ENCODE results near the gene ANXA11.
A peak's percentile ranks its signal among the peaks of the same experiment; 100 is the strongest.

ANXA11 gene

DNA sequence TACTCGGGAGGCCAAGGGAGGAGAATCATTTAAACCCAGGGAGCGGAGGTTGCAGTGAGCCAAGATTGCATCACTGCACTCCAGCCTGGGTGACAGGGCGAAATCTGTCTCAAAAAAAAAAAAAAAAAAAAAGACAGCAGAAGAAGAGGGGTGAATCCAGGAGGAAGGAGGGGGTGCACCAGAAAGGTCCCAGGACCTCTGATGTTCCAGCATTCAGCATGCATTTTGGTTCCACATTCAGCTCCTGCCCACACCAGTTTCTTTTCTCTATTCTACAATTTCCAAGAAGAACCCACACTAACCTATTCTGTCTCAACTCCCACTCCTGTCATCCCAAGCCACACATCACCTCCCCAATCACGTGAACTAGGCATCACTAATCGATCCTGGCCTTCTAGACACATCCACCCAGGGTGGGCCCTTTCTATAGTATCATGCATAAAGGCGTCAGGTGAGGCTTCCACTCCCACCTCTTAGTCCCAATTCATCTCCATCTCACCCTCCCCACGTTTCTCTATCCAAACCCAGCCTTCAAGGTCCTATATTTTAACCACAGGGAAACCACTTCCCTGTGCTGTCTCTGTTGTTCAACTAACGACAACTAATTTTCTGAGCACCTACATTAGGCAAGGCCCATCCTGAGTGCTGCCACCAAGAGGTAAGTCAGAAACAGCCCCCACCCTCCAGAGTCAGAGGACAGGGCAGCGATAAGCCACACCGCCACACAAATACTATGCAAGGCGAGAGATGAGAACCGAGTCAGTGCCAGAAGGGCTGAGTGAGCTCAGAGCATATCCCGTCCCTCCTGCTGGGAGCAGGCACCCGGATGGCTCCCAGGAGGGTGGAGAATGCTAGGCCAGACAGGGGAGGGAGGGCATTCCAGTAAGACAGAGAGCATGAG lies 2.2 kb downstream of the ANXA11 start (continued):
- TF ChIP-seq, protein P1, sequence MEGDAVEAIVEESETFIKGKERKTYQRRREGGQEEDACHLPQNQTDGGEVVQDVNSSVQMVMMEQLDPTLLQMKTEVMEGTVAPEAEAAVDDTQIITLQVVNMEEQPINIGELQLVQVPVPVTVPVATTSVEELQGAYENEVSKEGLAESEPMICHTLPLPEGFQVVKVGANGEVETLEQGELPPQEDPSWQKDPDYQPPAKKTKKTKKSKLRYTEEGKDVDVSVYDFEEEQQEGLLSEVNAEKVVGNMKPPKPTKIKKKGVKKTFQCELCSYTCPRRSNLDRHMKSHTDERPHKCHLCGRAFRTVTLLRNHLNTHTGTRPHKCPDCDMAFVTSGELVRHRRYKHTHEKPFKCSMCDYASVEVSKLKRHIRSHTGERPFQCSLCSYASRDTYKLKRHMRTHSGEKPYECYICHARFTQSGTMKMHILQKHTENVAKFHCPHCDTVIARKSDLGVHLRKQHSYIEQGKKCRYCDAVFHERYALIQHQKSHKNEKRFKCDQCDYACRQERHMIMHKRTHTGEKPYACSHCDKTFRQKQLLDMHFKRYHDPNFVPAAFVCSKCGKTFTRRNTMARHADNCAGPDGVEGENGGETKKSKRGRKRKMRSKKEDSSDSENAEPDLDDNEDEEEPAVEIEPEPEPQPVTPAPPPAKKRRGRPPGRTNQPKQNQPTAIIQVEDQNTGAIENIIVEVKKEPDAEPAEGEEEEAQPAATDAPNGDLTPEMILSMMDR (tag by site-specific recombination; IDR thresholded peaks at IDR 0.05): peak; percentile 81
- TF ChIP-seq TRIM28 (IDR thresholded peaks at IDR 0.05; ENCODE audit: borderline replicate concordance, low read length) (peak; percentile 88), GLI2 (tag by site-specific recombination; IDR thresholded peaks at IDR 0.05; ENCODE audit: borderline replicate concordance, low read depth) (no peak), ZNF701 (tag by site-specific recombination; IDR thresholded peaks at IDR 0.05) (no peak), ZNF391 (tag by site-specific recombination; IDR thresholded peaks at IDR 0.05; ENCODE audit: borderline replicate concordance, low read depth) (no peak), ZNF626 (tag by site-specific recombination; IDR thresholded peaks at IDR 0.05) (no peak), ZNF394 (tag by site-specific recombination; IDR thresholded peaks at IDR 0.05; ENCODE audit: borderline replicate concordance) (0 out of 2 replicates have a peak, but pooled peaks have one; percentile 14), ZSCAN30 (tag by site-specific recombination; IDR thresholded peaks at IDR 0.05) (0 out of 2 replicates have a peak, but pooled peaks have one; percentile 31), ZNF670 (tag by site-specific recombination; IDR thresholded peaks at IDR 0.05; ENCODE audit: low read depth) (no peak), ZNF621 (tag by site-specific recombination; IDR thresholded peaks at IDR 0.05) (no peak), KLF7 (tag by site-specific recombination; IDR thresholded peaks at IDR 0.05; ENCODE audit: borderline replicate concordance) (no peak), ZNF777 (tag by site-specific recombination; IDR thresholded peaks at IDR 0.05; ENCODE audit: borderline replicate concordance) (no peak), REPIN1 (tag by site-specific recombination; IDR thresholded peaks at IDR 0.05; ENCODE audit: low read depth) (no peak; the same call in none of the 2 replicates), ZFHX2 (tag by site-specific recombination; conservative IDR thresholded peaks at IDR 0.05) (peak; percentile 90), ZNF473 (tag by site-specific recombination; IDR thresholded peaks at IDR 0.05) (no peak), ZNF830 (tag by site-specific recombination; IDR thresholded peaks at IDR 0.05; ENCODE audit: low read depth) (no peak), ZNF112 (tag by site-specific recombination; IDR thresholded peaks at IDR 0.05) (no peak), ZNF133 (tag by site-specific recombination; IDR thresholded peaks at IDR 0.05) (no peak), ZNF560 (tag by site-specific recombination; IDR thresholded peaks at IDR 0.05; ENCODE audit: borderline replicate concordance) (no peak), ZNF175 (tag by site-specific recombination; IDR thresholded peaks at IDR 0.05) (no peak), OVOL3 (tag by site-specific recombination; IDR thresholded peaks at IDR 0.05) (no peak), ZNF585B (tag by site-specific recombination; IDR thresholded peaks at IDR 0.05) (no peak), ZNF510 (tag by site-specific recombination; IDR thresholded peaks at IDR 0.05; ENCODE audit: insufficient replicate concordance) (no peak), ZNF837 (tag by site-specific recombination; IDR thresholded peaks at IDR 0.05) (no peak), ZNF501 (tag by site-specific recombination; IDR thresholded peaks at IDR 0.05) (peak; percentile 8; the same call in 1 of the 2 replicates), ZNF239 (tag by site-specific recombination; IDR thresholded peaks at IDR 0.05) (no peak), KLF10 (tag by site-specific recombination; IDR thresholded peaks at IDR 0.05) (no peak), ZNF24 (tag by site-specific recombination; IDR thresholded peaks at IDR 0.05) (0 out of 2 replicates have a peak, but pooled peaks have one; percentile 46)
- TF ChIP-seq, protein P2, sequence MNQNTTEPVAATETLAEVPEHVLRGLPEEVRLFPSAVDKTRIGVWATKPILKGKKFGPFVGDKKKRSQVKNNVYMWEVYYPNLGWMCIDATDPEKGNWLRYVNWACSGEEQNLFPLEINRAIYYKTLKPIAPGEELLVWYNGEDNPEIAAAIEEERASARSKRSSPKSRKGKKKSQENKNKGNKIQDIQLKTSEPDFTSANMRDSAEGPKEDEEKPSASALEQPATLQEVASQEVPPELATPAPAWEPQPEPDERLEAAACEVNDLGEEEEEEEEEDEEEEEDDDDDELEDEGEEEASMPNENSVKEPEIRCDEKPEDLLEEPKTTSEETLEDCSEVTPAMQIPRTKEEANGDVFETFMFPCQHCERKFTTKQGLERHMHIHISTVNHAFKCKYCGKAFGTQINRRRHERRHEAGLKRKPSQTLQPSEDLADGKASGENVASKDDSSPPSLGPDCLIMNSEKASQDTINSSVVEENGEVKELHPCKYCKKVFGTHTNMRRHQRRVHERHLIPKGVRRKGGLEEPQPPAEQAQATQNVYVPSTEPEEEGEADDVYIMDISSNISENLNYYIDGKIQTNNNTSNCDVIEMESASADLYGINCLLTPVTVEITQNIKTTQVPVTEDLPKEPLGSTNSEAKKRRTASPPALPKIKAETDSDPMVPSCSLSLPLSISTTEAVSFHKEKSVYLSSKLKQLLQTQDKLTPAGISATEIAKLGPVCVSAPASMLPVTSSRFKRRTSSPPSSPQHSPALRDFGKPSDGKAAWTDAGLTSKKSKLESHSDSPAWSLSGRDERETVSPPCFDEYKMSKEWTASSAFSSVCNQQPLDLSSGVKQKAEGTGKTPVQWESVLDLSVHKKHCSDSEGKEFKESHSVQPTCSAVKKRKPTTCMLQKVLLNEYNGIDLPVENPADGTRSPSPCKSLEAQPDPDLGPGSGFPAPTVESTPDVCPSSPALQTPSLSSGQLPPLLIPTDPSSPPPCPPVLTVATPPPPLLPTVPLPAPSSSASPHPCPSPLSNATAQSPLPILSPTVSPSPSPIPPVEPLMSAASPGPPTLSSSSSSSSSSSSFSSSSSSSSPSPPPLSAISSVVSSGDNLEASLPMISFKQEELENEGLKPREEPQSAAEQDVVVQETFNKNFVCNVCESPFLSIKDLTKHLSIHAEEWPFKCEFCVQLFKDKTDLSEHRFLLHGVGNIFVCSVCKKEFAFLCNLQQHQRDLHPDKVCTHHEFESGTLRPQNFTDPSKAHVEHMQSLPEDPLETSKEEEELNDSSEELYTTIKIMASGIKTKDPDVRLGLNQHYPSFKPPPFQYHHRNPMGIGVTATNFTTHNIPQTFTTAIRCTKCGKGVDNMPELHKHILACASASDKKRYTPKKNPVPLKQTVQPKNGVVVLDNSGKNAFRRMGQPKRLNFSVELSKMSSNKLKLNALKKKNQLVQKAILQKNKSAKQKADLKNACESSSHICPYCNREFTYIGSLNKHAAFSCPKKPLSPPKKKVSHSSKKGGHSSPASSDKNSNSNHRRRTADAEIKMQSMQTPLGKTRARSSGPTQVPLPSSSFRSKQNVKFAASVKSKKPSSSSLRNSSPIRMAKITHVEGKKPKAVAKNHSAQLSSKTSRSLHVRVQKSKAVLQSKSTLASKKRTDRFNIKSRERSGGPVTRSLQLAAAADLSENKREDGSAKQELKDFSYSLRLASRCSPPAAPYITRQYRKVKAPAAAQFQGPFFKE (tag by site-specific recombination; IDR thresholded peaks at IDR 0.05; ENCODE audit: borderline replicate concordance): no peak
- TF ChIP-seq, protein P3, sequence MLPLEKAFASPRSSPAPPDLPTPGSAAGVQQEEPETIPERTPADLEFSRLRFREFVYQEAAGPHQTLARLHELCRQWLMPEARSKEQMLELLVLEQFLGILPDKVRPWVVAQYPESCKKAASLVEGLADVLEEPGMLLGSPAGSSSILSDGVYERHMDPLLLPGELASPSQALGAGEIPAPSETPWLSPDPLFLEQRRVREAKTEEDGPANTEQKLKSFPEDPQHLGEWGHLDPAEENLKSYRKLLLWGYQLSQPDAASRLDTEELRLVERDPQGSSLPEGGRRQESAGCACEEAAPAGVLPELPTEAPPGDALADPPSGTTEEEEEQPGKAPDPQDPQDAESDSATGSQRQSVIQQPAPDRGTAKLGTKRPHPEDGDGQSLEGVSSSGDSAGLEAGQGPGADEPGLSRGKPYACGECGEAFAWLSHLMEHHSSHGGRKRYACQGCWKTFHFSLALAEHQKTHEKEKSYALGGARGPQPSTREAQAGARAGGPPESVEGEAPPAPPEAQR (tag by site-specific recombination; IDR thresholded peaks at IDR 0.05): no peak

All from HEK293 (cell line).